ENCODE data around the gene GET4. TPM values are rescaled to one million over a fixed set of nuclear protein-coding genes. Genes with fewer than 3 reads are reported as not detected.

Gene GET4, protein sequence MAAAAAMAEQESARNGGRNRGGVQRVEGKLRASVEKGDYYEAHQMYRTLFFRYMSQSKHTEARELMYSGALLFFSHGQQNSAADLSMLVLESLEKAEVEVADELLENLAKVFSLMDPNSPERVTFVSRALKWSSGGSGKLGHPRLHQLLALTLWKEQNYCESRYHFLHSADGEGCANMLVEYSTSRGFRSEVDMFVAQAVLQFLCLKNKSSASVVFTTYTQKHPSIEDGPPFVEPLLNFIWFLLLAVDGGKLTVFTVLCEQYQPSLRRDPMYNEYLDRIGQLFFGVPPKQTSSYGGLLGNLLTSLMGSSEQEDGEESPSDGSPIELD
- total RNA-seq: 20.4 and 22.2 TPM in 2 replicates

DNA sequence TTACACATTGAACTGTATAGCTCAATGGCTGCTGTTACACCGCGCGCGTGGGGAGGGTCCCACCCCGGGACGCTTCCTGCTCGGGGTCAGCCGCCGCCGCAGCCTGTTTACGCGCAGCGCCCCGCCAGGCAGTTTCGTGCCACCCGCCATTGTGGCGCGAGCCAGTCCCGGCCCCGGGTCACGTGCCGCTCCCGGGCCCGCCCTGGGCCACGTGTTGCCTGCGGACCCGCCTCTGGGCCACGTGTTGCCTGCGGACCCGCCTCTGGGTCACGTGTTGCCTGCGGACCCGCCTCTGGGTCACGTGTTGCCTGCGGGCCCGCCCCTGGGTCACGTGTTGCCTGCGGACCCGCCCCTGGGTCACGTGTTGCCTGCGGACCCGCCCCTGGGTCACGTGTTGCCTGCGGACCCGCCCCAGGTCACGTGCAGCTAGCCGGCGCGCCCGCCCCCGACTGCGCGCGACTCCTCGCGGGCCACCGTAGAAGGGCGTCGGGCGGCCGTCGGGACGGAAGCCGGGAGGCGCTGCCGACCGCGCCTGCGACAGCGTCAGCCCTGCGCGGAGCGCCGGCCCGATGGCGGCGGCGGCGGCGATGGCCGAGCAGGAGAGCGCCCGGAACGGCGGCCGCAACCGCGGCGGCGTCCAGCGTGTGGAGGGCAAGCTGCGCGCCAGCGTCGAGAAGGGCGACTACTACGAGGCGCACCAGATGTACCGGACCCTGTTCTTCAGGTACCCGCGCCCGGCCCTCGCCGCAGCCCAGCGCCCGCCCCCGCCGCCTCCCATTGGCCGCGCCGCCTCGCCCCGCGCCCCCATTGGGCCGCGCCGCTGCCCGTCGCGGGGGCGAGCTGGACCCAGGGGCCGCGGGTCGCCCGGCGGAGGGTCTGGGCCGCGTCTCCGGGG, at the start of gene GET4:
GET4 (plus strand) TSS at position 478 of the 895 bp plus-strand sequence; CDS start at position 570, 92 bp downstream.

DNA sequence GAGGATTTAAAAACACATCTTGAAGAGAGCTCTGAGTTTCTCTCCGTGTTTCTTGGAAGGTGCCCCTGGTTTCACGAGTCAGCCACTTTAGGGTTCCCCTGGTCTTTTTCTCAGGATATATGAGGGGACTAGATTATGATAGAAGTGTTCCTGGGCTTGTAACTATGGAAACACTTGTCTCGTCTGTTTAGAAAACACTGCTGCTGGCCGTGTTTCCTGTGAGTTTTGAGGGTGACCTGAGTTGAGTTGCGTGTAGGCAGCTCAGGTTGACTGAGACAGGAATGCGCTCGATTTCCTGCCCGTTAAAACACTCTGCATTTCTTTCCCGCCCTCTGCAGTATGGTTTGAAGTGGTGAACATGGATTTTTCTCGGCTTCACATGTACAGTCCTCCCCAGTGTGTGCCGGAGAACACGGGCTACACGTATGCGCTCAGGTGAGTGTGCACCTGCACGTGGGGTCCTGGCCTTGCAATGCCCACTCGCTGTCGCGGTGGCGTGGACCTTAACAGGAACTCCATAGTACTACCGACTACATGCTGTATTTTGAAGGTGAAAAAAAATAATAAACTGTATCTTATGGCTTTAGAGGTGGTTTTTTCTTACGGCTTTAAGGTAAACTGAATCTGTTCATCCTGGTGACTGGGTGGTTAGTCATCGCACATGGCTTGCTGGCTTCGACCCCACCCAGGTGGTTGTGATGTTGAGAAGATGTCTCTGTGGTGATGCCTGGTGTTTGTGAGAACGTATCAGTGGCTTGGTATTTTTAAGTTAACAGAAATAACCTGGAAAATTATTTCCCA, 44.0 kb upstream of the GET4 start, which contains the start of gene SUN1:
SUN1 (plus strand) TSS at position 310 of the 801 bp plus-strand sequence; CDS start at position 359, 49 bp downstream.

Other genes with a start within 250 kb of the GET4 start
- 22.8 and 40.5 TPM in 2 replicates for gene DNAAF5, start 149.9 kb upstream of the GET4 start, total RNA-seq
- 6.9 and 17.8 TPM in 2 replicates for gene PRKAR1B, start 149.3 kb upstream of the GET4 start, total RNA-seq
- gene SUN1, start 44.1 kb upstream of the GET4 start, total RNA-seq: 50.9 and 88.8 TPM in 2 replicates
- 1.7 and 14.8 TPM in 2 replicates for gene ADAP1, start 78.1 kb downstream of the GET4 start, total RNA-seq
- 4.0 and 6.2 TPM in 2 replicates for gene COX19, start 99.0 kb downstream of the GET4 start, total RNA-seq
- gene CYP2W1, start 106.6 kb downstream of the GET4 start, total RNA-seq: not detected in 2 replicates
- 1.2 and 3.7 TPM in 2 replicates for gene GPR146, start 168.0 kb downstream of the GET4 start, total RNA-seq
- gene GPER1, start 211.6 kb downstream of the GET4 start, total RNA-seq: 0.78 and 1.4 TPM in 2 replicates